Prostate gland (tissue), 2 donors: ENCODE data around the gene MCHR1.

Experiments used
- CTCF ChIP-seq, 4 experiments: fragments of 200-600 bp in 2 of 4; fragments of 450-650 bp in 2 of 4; sonication (generic) in 2 of 4; IDR thresholded peaks; 1 replicate in 3 of 4; 2 replicates in 1 of 4; pipeline ENCODE4 v1.5.1; 2016 to 2019; ENCODE audit warnings: antibody characterized with exemption in 4 of 4, mild to moderate bottlenecking in 2 of 4, moderate library complexity in 2 of 4
- POLR2A ChIP-seq: fragments of 450-650 bp; IDR thresholded peaks from one replicate; pipeline ENCODE4 v1.6.1; 2016; ENCODE audit warnings: antibody characterized with exemption, mild to moderate bottlenecking
- POLR2AphosphoS5 ChIP-seq: sonication (generic); formaldehyde crosslinking; IDR thresholded peaks from one replicate; pipeline ENCODE4 v1.6.1; 2017; ENCODE audit warnings: antibody characterized with exemption

GRCh38 chr22:40635043-40635939 lies 44.0 kb upstream of the MCHR1 start:
- TF ChIP-seq CTCF (IDR thresholded peaks at IDR 0.05): no peak
- TF ChIP-seq POLR2A: no peak
- no peak for TF ChIP-seq POLR2AphosphoS5
